Tibial nerve (tissue), 3 donors: Measurements from ENCODE around the gene FRYL.
"Not testable (repeated sequence)": the region's sequence is repeated elsewhere in the genome, so short reads cannot be mapped to it uniquely, and the experiment has no call there.

Experiments used
- CTCF ChIP-seq, 5 experiments: fragments of 200-600 bp in 3 of 5; fragments of 450-650 bp in 2 of 5; sonication (generic) in 3 of 5; IDR thresholded peaks; one replicate each; pipeline ENCODE4 v1.5.1; 2016 to 2019; ENCODE audit warnings: antibody characterized with exemption in 5 of 5, mild to moderate bottlenecking in 3 of 5, moderate library complexity in 2 of 5
- POLR2A ChIP-seq, 2 donors: fragments of 450-650 bp; IDR thresholded peaks; one replicate each; pipeline ENCODE4 v1.6.1; 2017; ENCODE audit warnings: antibody characterized with exemption in 2 of 2, mild to moderate bottlenecking in 2 of 2, moderate library complexity in 2 of 2

DNA sequence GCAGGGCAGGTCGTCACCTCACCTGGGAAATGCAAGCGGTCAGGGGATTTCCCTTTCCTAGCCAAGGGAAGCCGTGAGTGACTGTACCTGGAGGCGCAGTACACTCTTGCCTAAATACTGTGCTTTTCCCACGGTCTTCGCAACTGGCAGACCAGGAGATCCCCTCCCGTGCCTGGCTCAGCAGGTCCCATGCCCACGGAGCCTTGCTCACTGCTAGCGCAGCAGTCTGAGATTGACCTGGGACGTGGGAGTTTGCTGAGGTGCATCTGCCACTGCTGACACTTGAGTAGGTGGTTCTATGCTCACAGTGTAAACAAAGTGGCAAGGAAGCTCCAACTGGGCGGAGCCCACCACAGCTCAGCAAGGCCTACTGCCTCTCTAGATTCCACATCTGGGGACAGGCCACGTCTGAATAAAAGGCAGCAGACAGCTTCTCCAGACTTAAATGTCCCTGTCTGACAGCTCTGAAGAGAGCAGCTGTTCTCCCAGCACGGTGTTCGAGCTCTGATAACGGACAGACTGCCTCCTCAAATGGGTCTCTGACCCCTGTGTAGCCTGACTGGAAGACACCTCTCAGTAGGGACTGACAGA is 51.1 kb downstream of the FRYL start:
- not testable (repeated sequence) for TF ChIP-seq CTCF, POLR2A (IDR thresholded peaks at IDR 0.05)
